HCT116 (cell line): ENCODE measurements around the gene PLXNB3. TPM values are rescaled to one million over a fixed set of nuclear protein-coding genes. Genes with fewer than 3 reads are reported as not detected.

Experiments
- ATAC-seq: fragments of 200-7000 bp; cut with Tn5 transposase; 2 replicates; pipeline ENCODE4 v1.9.1; 2020; ENCODE audit warnings: mild to moderate bottlenecking, moderate library complexity
- BruUV-seq: library from RNA; stranded (reverse); fragments of 400-500 nt; replicated peaks from 2 replicates; lab custom pipeline; 2021; lab: Mats Ljungman, UMichigan
- CTCF ChIA-PET: fragments of 300-600 bp; sonication (Branson Sonifier 250); formaldehyde crosslinking; loops from one replicate; lab custom pipeline; 2021; ENCODE audit warnings: antibody characterized with exemption; lab: Charles Lee
- POLR2A ChIA-PET: fragments of 300-600, 350-600 bp; sonication (Branson Sonifier 250); formaldehyde crosslinking; loops from one replicate; lab custom pipeline; 2021; ENCODE audit warnings: antibody characterized with exemption; lab: Charles Lee
- RAD21 ChIA-PET, 2 experiments: fragments of 300-600 bp; sonication (Branson Sonifier 250); formaldehyde crosslinking; loops; one replicate each; lab custom pipeline; 2023; ENCODE audit warnings: low total read pairs in 2 of 2; ENCODE audit not compliant: uncharacterized antibody in 2 of 2, unreplicated experiment in 2 of 2, low non-redundant PET in 1 of 2; lab: Charles Lee
- DNase-seq: peaks from one replicate; pipeline ENCODE4 v3.0.0-alpha.2; 2010; ENCODE audit warnings: low read depth, low spot score
- H2AFZ ChIP-seq: fragments of 200-600 bp; shearing (Covaris generic), sonication (generic); 2 replicates; pipeline ENCODE4 v1.6.1; 2017; ENCODE audit warnings: low read depth, mixed run types, mixed read lengths, antibody characterized with exemption, low read length; ENCODE audit not compliant: poor library complexity, severe bottlenecking
- H3K27ac ChIP-seq: 2 replicates; pipeline ENCODE4 v1.5.1; 2012; ENCODE audit warnings: low read depth, low read length
- H3K27me3 ChIP-seq: fragments of 200-600 bp; sonication (generic); 2 replicates; pipeline ENCODE4 v1.6.1; 2016; ENCODE audit warnings: mixed run types, low read length, mixed read lengths; ENCODE audit not compliant: insufficient read depth
- H3K36me3 ChIP-seq, 2 experiments: fragments of 200-500 bp in 1 of 2; fragments of 200-600 bp in 1 of 2; sonication (Bioruptor generic) in 1 of 2; sonication (generic) in 1 of 2; 2 replicates each; pipeline versions ENCODE4 v1.5.1 to v1.6.1; 2014 to 2016; ENCODE audit warnings: low read length in 2 of 2, inconsistent platforms in 1 of 2, mixed read lengths in 1 of 2, mixed run types in 1 of 2; ENCODE audit not compliant: insufficient read depth in 2 of 2, control insufficient read depth in 1 of 2
- H3K4me1 ChIP-seq, 2 experiments: fragments of 200-600 bp in 1 of 2; sonication (generic) in 1 of 2; 2 replicates each; pipeline versions ENCODE4 v1.5.1 to v1.6.1; 2012 to 2017; ENCODE audit warnings: low read length in 2 of 2, inconsistent platforms in 1 of 2, mild to moderate bottlenecking in 1 of 2, mixed read lengths in 1 of 2, mixed run types in 1 of 2, moderate library complexity in 1 of 2; ENCODE audit not compliant: insufficient read depth in 2 of 2, control insufficient read depth in 1 of 2
- H3K4me2 ChIP-seq: fragments of 200-600 bp; sonication (generic); 2 replicates; pipeline ENCODE4 v1.6.1; 2017; ENCODE audit warnings: mixed run types, low read length, mixed read lengths
- H3K4me3 ChIP-seq, 2 experiments: fragments of 200-600 bp in 1 of 2; sonication (generic) in 1 of 2; replicated peaks in 1 of 2; 2 replicates each; pipeline ENCODE4 v1.5.1; 2011 to 2016; ENCODE audit warnings: low read length in 2 of 2, control low read depth in 1 of 2, low read depth in 1 of 2, mild to moderate bottlenecking in 1 of 2, mixed read lengths in 1 of 2, mixed run types in 1 of 2
- H3K79me2 ChIP-seq: fragments of 200-600 bp; sonication (generic); 2 replicates; pipeline ENCODE4 v1.6.1; 2017; ENCODE audit warnings: mild to moderate bottlenecking, mixed run types, low read length, moderate library complexity, mixed read lengths; ENCODE audit not compliant: insufficient read depth
- H3K9ac ChIP-seq: fragments of 200-600 bp; sonication (generic); 2 replicates; pipeline ENCODE4 v1.6.1; 2016; ENCODE audit warnings: low read length, mixed read lengths
- H3K9me2 ChIP-seq: fragments of 200-600 bp; sonication (generic), shearing (Covaris generic); 2 replicates; pipeline ENCODE4 v1.6.1; 2017; ENCODE audit warnings: mixed run types, mild to moderate bottlenecking, moderate library complexity; ENCODE audit not compliant: insufficient read depth
- H3K9me3 ChIP-seq, 2 experiments: fragments of 200-500 bp in 1 of 2; fragments of 200-600 bp in 1 of 2; sonication (Bioruptor generic) in 1 of 2; sonication (generic) in 1 of 2; 2 replicates each; pipeline ENCODE4 v1.6.1; 2014 to 2017; ENCODE audit warnings: low read length in 2 of 2, mixed read lengths in 2 of 2, inconsistent platforms in 1 of 2, low read depth in 1 of 2, mild to moderate bottlenecking in 1 of 2, mixed run types in 1 of 2, moderate library complexity in 1 of 2; ENCODE audit not compliant: control insufficient read depth in 1 of 2, insufficient read depth in 1 of 2
- H4K20me1 ChIP-seq: fragments of 200-600 bp; sonication (generic), shearing (Covaris generic); 2 replicates; pipeline ENCODE4 v1.6.1; 2017; ENCODE audit warnings: mixed run types, mild to moderate bottlenecking, moderate library complexity; ENCODE audit not compliant: insufficient read depth
- CBX3 ChIP-seq: IDR thresholded peaks from 2 replicates; pipeline ENCODE4 v1.6.1; 2012; ENCODE audit warnings: low read depth
- JUND ChIP-seq: IDR thresholded peaks from 2 replicates; pipeline ENCODE4 v1.6.1; 2012
- YY1 ChIP-seq: IDR thresholded peaks from 2 replicates; pipeline ENCODE4 v1.6.1; 2011; ENCODE audit warnings: low read length, low read depth, moderate library complexity, mild to moderate bottlenecking; ENCODE audit not compliant: insufficient replicate concordance; ENCODE audit errors: extremely low read depth
- ZFX ChIP-seq: fragments of 450-650 bp; IDR thresholded peaks from 2 replicates; pipeline ENCODE4 v1.6.1; 2017
- intact Hi-C: fragments of 100-400 bp; cut with micrococcal nuclease; formaldehyde crosslinking; loops from 2 replicates; pipeline ENCODE4 v1.10.0; 2022
- total RNA-seq: library from RNA; stranded (reverse); gene quantifications from one replicate; pipeline ENCODE4 v1.2.1, GENCODE V29; 2021; ENCODE audit not compliant: unreplicated experiment
- TF ChIP-seq, protein P1 (sequence below): IDR thresholded peaks from 2 replicates; pipeline ENCODE4 v1.6.1; 2011; ENCODE audit warnings: mild to moderate bottlenecking, low read length, moderate library complexity; ENCODE audit not compliant: insufficient replicate concordance; ENCODE audit errors: extremely low read depth
- TF ChIP-seq, protein P2 (sequence below): IDR thresholded peaks from 2 replicates; pipeline ENCODE4 v1.6.1; 2012
- TF ChIP-seq, protein P3 (sequence below): IDR thresholded peaks from 2 replicates; pipeline ENCODE4 v1.6.1; 2012

The PLXNB3 gene
- total RNA-seq, 1 experiment from 2014 or later = 4.8 TPM

DNA sequence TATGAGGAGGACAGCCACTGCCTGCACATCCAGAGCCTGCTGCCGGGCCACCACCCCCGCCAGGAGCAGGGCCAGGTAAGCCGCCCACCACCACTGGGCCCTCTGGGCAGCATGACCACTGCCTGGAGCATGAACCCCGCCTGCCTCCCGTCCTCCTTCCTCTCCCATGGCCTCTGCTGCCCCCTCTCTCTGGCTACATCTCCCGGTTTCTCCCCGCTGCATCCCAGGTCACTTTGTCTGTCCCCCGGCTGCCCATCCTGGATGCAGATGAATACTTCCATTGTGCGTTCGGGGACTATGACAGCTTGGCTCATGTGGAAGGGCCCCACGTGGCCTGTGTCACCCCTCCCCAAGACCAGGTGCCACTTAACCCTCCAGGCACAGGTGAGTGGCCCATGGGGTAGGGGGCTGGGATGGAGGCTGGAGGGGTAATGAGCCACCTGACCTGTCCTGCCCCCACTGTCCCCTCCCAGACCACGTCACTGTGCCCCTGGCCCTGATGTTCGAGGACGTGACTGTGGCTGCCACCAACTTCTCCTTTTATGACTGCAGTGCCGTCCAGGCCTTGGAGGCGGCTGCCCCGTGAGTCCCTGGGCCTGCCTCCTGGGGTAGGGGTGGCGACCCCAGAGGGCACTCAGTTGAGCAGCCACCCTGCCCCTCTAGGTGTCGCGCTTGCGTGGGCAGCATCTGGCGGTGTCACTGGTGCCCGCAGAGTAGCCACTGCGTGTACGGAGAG is 6.0 kb downstream of the PLXNB3 start:
- TF ChIP-seq, protein P1, sequence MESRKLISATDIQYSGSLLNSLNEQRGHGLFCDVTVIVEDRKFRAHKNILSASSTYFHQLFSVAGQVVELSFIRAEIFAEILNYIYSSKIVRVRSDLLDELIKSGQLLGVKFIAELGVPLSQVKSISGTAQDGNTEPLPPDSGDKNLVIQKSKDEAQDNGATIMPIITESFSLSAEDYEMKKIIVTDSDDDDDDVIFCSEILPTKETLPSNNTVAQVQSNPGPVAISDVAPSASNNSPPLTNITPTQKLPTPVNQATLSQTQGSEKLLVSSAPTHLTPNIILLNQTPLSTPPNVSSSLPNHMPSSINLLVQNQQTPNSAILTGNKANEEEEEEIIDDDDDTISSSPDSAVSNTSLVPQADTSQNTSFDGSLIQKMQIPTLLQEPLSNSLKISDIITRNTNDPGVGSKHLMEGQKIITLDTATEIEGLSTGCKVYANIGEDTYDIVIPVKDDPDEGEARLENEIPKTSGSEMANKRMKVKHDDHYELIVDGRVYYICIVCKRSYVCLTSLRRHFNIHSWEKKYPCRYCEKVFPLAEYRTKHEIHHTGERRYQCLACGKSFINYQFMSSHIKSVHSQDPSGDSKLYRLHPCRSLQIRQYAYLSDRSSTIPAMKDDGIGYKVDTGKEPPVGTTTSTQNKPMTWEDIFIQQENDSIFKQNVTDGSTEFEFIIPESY = no peak
- TF ChIP-seq, protein P2, sequence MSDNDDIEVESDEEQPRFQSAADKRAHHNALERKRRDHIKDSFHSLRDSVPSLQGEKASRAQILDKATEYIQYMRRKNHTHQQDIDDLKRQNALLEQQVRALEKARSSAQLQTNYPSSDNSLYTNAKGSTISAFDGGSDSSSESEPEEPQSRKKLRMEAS = no peak
- TF ChIP-seq CBX3 (no peak), YY1 (no peak), JUND (no peak), ZFX (no peak)
- TF ChIP-seq, protein P3, sequence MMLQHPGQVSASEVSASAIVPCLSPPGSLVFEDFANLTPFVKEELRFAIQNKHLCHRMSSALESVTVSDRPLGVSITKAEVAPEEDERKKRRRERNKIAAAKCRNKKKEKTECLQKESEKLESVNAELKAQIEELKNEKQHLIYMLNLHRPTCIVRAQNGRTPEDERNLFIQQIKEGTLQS = no peak
- Histone ChIP-seq H3K36me3 (no peaks in the 10 kb centered on the region), H3K9ac (no peak overlapping the region), H3K79me2 (no peaks in the 10 kb centered on the region), H4K20me1 (no peaks in the 10 kb centered on the region), H2AFZ (no peak overlapping the region), H3K27ac (no peak overlapping the region), H3K4me3 (no peak overlapping the region), H3K27me3 (no peaks in the 10 kb centered on the region), H3K4me1 (no peaks in the 10 kb centered on the region; a peak in 1 of 4 replicates), H3K4me2 (no peak overlapping the region), H3K9me3 (no peaks in the 10 kb centered on the region), H3K9me2 (no peaks in the 10 kb centered on the region)
- RAD21 ChIA-PET = no interaction called here
- no peak for DNase-seq
- POLR2A ChIA-PET = no interaction called here
- intact Hi-C loops = no loop called here
- no TSS peak for BruUV-seq
- ATAC-seq = no peak
- CTCF ChIA-PET = no interaction called here
